PC-3 (cell line): ENCODE results near the gene SH2D3C. TPM values are rescaled to one million over a fixed set of nuclear protein-coding genes. Genes with fewer than 3 reads are reported as not detected.

Experiments
- ATAC-seq: fragments of 200-7000 bp; cut with Tn5 transposase; 2 replicates; pipeline ENCODE4 v1.9.1; 2020; ENCODE audit warnings: mild to moderate bottlenecking, moderate library complexity
- BruUV-seq: library from RNA; stranded (reverse); fragments of 400-500 nt; replicated peaks from 2 replicates; lab custom pipeline; 2021; lab: Mats Ljungman, UMichigan
- CTCF ChIA-PET: fragments of 300-600 bp; sonication (Branson Sonifier 250); formaldehyde crosslinking; loops from one replicate; lab custom pipeline; 2022; ENCODE audit warnings: antibody characterized with exemption; lab: Charles Lee
- POLR2A ChIA-PET: fragments of 300-600 bp; sonication (Branson Sonifier 250); formaldehyde crosslinking; loops from one replicate; lab custom pipeline; 2022; ENCODE audit warnings: antibody characterized with exemption; ENCODE audit not compliant: unreplicated experiment; lab: Charles Lee
- DNase-seq: peaks from one replicate; pipeline ENCODE4 v3.0.0-alpha.2; 2015
- H2AFZ ChIP-seq: fragments of 300-600 bp; sonication (generic); 2 replicates; pipeline ENCODE4 v1.6.0; 2016; ENCODE audit warnings: antibody characterized with exemption, low read length
- H3F3A ChIP-seq: fragments of 300-600 bp; sonication (generic); one replicate; pipeline ENCODE4 v1.6.0; 2017; ENCODE audit warnings: antibody characterized with exemption, low read length, control low read depth, mild to moderate bottlenecking; ENCODE audit not compliant: unreplicated experiment
- H3K27ac ChIP-seq: fragments of 300-600 bp; sonication (generic); 2 replicates; pipeline ENCODE4 v1.5.1; 2016; ENCODE audit warnings: mild to moderate bottlenecking, low read length
- H3K27me3 ChIP-seq: fragments of 300-600 bp; sonication (generic); 2 replicates; pipeline ENCODE4 v1.6.1; 2016; ENCODE audit warnings: low read length, mixed read lengths
- H3K36me3 ChIP-seq: fragments of 300-600 bp; sonication (generic); 2 replicates; pipeline ENCODE4 v1.6.1; 2016; ENCODE audit warnings: low read depth, mixed run types, low read length, mixed read lengths
- H3K4me1 ChIP-seq: fragments of 300-600 bp; sonication (generic); 2 replicates; pipeline ENCODE4 v1.5.1; 2016; ENCODE audit warnings: low read length; ENCODE audit not compliant: insufficient read depth
- H3K4me2 ChIP-seq: fragments of 300-600 bp; sonication (generic); 2 replicates; pipeline ENCODE4 v1.6.0; 2016; ENCODE audit warnings: low read length
- H3K4me3 ChIP-seq: fragments of 300-600 bp; sonication (generic); 2 replicates; pipeline ENCODE4 v1.5.1; 2016; ENCODE audit warnings: mild to moderate bottlenecking, low read length, mixed read lengths
- H3K79me2 ChIP-seq: fragments of 300-600 bp; sonication (generic); 2 replicates; pipeline ENCODE4 v1.6.1; 2017; ENCODE audit warnings: low read length, mixed read lengths
- H3K9ac ChIP-seq: fragments of 300-600 bp; sonication (generic); 2 replicates; pipeline ENCODE4 v1.6.0; 2016; ENCODE audit warnings: mild to moderate bottlenecking, low read length
- H3K9me2 ChIP-seq: fragments of 300-600 bp; sonication (generic); replicated peaks from 2 replicates; pipeline ENCODE4 v1.6.1; 2016; ENCODE audit warnings: mixed run types, low read length, mixed read lengths
- H3K9me3 ChIP-seq: fragments of 300-600 bp; sonication (generic); 2 replicates; pipeline ENCODE4 v1.6.1; 2016; ENCODE audit warnings: low read length, mixed read lengths
- H4K20me1 ChIP-seq: fragments of 300-600 bp; sonication (generic); 2 replicates; pipeline ENCODE4 v1.6.1; 2016; ENCODE audit warnings: low read length, mixed read lengths
- EZH2 ChIP-seq: fragments of 300-600 bp; sonication (generic); IDR thresholded peaks from one replicate; pipeline ENCODE4 v1.6.1; 2017; ENCODE audit warnings: antibody characterized with exemption, mild to moderate bottlenecking, low read length; ENCODE audit not compliant: unreplicated experiment
- EZH2phosphoT487 ChIP-seq: fragments of 300-600 bp; sonication (generic); IDR thresholded peaks from 2 replicates; pipeline ENCODE4 v1.6.1; 2018; ENCODE audit warnings: mild to moderate bottlenecking, antibody characterized with exemption, low read length, borderline replicate concordance
- intact Hi-C: fragments of 100-400 bp; cut with micrococcal nuclease; formaldehyde crosslinking; loops from 2 replicates; pipeline ENCODE4 v1.9.0; 2023
- total RNA-seq: library from RNA; depleted of rRNA; stranded (reverse); fragments of >200 nt; gene quantifications from 2 replicates; pipeline ENCODE4 v1.2.3, GENCODE V29; 2014
- TF ChIP-seq, protein P1 (sequence below): fragments of 300-600 bp; sonication (generic); conservative IDR thresholded peaks from 2 replicates; pipeline ENCODE4 v1.5.1; 2017; ENCODE audit warnings: antibody characterized with exemption, low read depth, mild to moderate bottlenecking, low read length

The SH2D3C gene
- total RNA-seq, 1 experiment from 2014 or later: 0.26 TPM

DNA sequence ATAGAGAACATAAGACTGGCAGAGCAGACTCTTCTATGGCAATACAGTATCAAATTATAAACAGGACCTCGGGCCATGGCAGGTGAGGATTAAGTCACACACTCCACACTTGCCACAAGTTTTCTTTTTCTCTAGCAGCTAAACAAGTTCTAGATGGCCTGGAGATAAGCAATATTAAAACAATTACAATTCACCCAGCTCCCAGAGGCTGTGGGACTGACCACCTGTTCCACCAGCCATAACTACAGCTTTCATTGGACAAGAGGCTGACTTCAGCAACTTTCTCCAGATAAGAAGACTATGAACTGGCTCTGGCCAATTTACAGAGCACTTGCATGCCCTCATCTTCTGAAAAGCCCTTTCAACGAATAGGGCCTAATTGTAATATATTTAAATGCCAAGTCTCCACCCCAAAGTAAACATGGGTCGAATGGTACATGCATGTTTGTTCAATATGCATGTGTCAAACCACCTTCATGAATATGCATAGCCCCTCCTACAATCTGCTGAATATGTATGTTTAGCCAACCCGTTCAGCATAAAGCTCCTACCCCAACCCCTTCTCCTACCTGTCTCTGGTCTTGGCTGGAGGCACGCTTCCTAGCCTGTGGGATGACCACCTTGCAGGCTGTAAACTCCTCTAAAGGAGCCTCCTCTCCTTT, 77.7 kb downstream of the SH2D3C start:
- no peak overlapping the region for H3K27ac ChIP-seq
- CTCF ChIA-PET: no interaction called here
- H3K36me3 ChIP-seq: no peaks in the 10 kb centered on the region
- no peaks in the 10 kb centered on the region for H3K27me3 ChIP-seq
- H2AFZ ChIP-seq: no peak overlapping the region
- ATAC-seq: no peak
- TF ChIP-seq EZH2: no peak
- no peak for TF ChIP-seq EZH2phosphoT487
- TF ChIP-seq, protein P1, sequence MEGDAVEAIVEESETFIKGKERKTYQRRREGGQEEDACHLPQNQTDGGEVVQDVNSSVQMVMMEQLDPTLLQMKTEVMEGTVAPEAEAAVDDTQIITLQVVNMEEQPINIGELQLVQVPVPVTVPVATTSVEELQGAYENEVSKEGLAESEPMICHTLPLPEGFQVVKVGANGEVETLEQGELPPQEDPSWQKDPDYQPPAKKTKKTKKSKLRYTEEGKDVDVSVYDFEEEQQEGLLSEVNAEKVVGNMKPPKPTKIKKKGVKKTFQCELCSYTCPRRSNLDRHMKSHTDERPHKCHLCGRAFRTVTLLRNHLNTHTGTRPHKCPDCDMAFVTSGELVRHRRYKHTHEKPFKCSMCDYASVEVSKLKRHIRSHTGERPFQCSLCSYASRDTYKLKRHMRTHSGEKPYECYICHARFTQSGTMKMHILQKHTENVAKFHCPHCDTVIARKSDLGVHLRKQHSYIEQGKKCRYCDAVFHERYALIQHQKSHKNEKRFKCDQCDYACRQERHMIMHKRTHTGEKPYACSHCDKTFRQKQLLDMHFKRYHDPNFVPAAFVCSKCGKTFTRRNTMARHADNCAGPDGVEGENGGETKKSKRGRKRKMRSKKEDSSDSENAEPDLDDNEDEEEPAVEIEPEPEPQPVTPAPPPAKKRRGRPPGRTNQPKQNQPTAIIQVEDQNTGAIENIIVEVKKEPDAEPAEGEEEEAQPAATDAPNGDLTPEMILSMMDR: no peak
- no peaks in the 10 kb centered on the region for H3K9me2 ChIP-seq
- DNase-seq: no peak
- intact Hi-C loops: no loop called here
- H3K9me3 ChIP-seq: no peaks in the 10 kb centered on the region
- H3K4me3 ChIP-seq: no peak overlapping the region
- no peak overlapping the region for H3K4me2 ChIP-seq
- no peak overlapping the region for H3K9ac ChIP-seq
- H3K4me1 ChIP-seq: no peaks in the 10 kb centered on the region
- BruUV-seq: no TSS peak
- no peaks in the 10 kb centered on the region for H3F3A ChIP-seq
- POLR2A ChIA-PET: no interaction called here
- H3K79me2 ChIP-seq: no peaks in the 10 kb centered on the region
- no peaks in the 10 kb centered on the region for H4K20me1 ChIP-seq

DNA sequence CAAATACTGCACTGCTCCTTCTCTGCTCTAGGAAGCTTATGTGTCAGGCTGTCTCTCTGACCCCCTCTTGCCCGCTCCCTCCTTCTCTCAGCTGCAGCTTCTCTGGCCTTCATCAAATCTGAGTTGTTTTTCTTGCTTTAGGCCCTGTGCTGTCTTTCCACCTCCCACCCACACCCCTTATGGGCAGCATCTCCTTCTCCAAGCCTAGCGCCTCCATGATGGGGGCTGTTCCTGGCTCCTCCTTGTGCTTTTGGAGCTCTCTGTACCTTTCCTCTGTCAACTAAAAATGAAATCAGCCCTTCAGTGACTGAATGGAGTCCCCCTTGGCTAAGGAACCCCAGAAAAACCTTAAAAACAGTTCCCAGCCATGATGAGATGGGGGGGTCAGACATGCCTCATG, 78.3 kb downstream of the SH2D3C start:
- H3K27me3 ChIP-seq: no peaks in the 10 kb centered on the region
- no peaks in the 10 kb centered on the region for H3K9me2 ChIP-seq
- H4K20me1 ChIP-seq: no peaks in the 10 kb centered on the region
- no peak overlapping the region for H2AFZ ChIP-seq
- ChIA-PET POLR2A (no interaction called here), CTCF (no interaction called here)
- no peaks in the 10 kb centered on the region; the same call in 1 of the 2 replicates for H3K4me1 ChIP-seq
- DNase-seq: no peak
- intact Hi-C loops: no loop called here
- no peak overlapping the region for H3K4me2 ChIP-seq
- no peaks in the 10 kb centered on the region for H3F3A ChIP-seq
- no peaks in the 10 kb centered on the region for H3K9me3 ChIP-seq
- no peak overlapping the region for H3K9ac ChIP-seq
- TF ChIP-seq EZH2phosphoT487: no peak
- TF ChIP-seq, protein P1: no peak
- TF ChIP-seq EZH2: no peak
- no peaks in the 10 kb centered on the region for H3K79me2 ChIP-seq
- ATAC-seq: no peak
- no peak overlapping the region for H3K27ac ChIP-seq
- no peak overlapping the region for H3K4me3 ChIP-seq
- H3K36me3 ChIP-seq: no peaks in the 10 kb centered on the region
- BruUV-seq: no TSS peak

DNA sequence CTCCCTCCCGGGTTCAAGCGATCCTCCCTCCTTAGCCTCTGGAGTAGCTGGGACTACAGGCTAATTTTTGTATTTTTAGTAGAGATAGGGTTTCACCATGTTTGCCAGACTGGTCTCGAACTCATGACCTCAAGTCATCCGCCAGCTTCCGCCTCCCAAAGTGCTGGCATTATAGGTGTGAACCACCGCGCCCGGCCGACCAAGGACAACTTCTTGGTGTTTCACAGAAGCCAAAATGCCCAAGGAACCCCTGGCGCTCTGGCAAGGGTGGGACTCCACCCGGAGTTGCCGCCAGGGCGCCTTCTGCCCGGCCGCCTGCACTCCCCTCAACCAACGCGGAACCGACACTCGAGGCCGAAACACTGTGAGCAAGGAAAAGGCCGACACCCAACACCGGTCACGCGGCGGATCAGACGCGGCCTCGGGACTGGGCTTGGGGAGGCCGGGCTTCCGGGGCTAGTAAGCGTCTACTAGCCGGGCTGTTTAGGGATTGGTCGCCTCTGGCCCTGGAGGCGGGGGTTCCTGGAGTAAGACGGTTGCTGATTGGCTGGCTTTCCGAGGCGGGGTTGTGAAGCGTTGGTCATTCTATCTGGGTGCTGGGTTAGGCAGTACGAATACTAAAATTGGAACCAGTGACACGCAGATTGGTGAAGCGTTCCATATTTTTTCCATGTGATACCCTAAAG, 79.3 kb downstream of the SH2D3C start:
- intact Hi-C loops: no loop called here
- no peak for DNase-seq
- Histone ChIP-seq H3K9me2 (no peaks in the 10 kb centered on the region), H3K27ac (no peak overlapping the region), H3K27me3 (no peaks in the 10 kb centered on the region), H2AFZ (no peak overlapping the region), H3K4me3 (no peak overlapping the region), H3K4me1 (no peaks in the 10 kb centered on the region; the same call in 1 of the 2 replicates), H3K9ac (no peak overlapping the region), H3K36me3 (no peaks in the 10 kb centered on the region), H3K79me2 (no peaks in the 10 kb centered on the region), H3K9me3 (no peaks in the 10 kb centered on the region), H3K4me2 (no peak overlapping the region), H4K20me1 (no peaks in the 10 kb centered on the region), H3F3A (no peaks in the 10 kb centered on the region)
- BruUV-seq: no TSS peak
- no peak for TF ChIP-seq EZH2
- no peak for TF ChIP-seq EZH2phosphoT487
- TF ChIP-seq, protein P1: no peak
- ATAC-seq: no peak
- ChIA-PET POLR2A (no interaction called here), CTCF (no interaction called here)
